ENCODE measurements around the gene C14orf119.

DNA sequence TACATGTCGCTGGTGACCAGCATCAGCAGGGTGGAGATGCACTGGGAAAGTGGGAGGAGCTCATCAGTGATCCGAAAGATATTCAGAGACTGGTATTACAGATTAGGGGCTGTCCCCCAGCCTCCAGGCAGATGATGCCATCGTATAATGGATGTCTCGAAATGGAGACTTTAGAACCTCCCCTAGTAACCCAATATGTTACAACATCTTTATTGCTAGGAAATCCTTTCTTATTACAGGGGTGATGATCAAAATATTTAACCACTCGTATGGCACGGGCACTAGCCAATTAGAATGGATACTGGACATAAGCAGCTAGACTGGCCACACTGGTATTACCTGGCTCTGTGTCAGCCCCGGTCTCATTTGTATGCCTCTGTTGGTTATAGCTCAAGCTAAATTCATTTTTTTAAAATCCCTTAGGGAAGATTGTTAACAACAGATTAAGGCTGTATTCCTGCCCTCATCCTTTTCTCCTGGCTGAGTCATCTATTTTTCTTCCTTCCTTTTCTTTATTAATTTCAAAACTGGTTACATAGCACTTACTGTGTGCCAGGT, 34.5 kb downstream of the C14orf119 start:
- TF ChIP-seq POLR2A (IDR thresholded peaks at IDR 0.05; ENCODE audit: low read depth, low read length) (no peak), POLR2AphosphoS5 (IDR thresholded peaks at IDR 0.05; ENCODE audit: low read depth, low read length) (no peak)
